B cell (primary cell): ENCODE measurements around the gene CACNA1D. TPM values are rescaled to one million over a fixed set of nuclear protein-coding genes. Genes with fewer than 3 reads are reported as not detected.

Experiments
- ATAC-seq: fragments of 200-7000 bp; cut with Tn5 transposase; one replicate; pipeline ENCODE4 v1.10.0; 2021; ENCODE audit warnings: low read depth, mild to moderate bottlenecking, moderate number of reproducible peaks, moderate library complexity
- CTCF ChIA-PET: fragments of 350-600 bp; sonication (Branson Sonifier 250); formaldehyde crosslinking; loops from one replicate; lab custom pipeline; 2021; ENCODE audit warnings: antibody characterized with exemption, inconsistent platforms; lab: Charles Lee
- POLR2A ChIA-PET: fragments of 350-600 bp; sonication (Branson Sonifier 250); formaldehyde crosslinking; loops from one replicate; lab custom pipeline; 2021; ENCODE audit warnings: antibody characterized with exemption; lab: Charles Lee
- DNase-seq: peaks from one replicate; pipeline ENCODE4 v3.0.0; 2013
- H2AFZ ChIP-seq: 2 replicates; pipeline ENCODE4 v1.6.1; 2012; ENCODE audit warnings: mild to moderate bottlenecking, low read depth, low read length; ENCODE audit not compliant: insufficient read depth, poor library complexity, severe bottlenecking
- H3K27ac ChIP-seq, 2 donors: 1 replicate in 1 of 2; 2 replicates in 1 of 2; pipeline ENCODE4 v1.5.1; 2012 to 2013; ENCODE audit warnings: low read length in 2 of 2, mild to moderate bottlenecking in 2 of 2, moderate library complexity in 1 of 2
- H3K27me3 ChIP-seq, 4 experiments: fragments of 200-600 bp in 1 of 4; sonication (generic) in 1 of 4; replicated peaks in 1 of 4; 1 replicate in 2 of 4; 2 replicates in 2 of 4; pipeline versions ENCODE4 v1.6.1 to v1.7.0; 2013 to 2016; ENCODE audit warnings: low read length in 3 of 4, mild to moderate bottlenecking in 2 of 4, mixed read lengths in 1 of 4, moderate library complexity in 1 of 4; ENCODE audit not compliant: insufficient read depth in 4 of 4, control insufficient read depth in 3 of 4; ENCODE audit errors: control extremely low read depth in 1 of 4
- H3K36me3 ChIP-seq, 2 experiments: replicated peaks in 1 of 2; 1 replicate in 1 of 2; 2 replicates in 1 of 2; pipeline versions ENCODE4 v1.6.1 to v1.7.1; 2013; ENCODE audit warnings: low read length in 1 of 2; ENCODE audit not compliant: insufficient read depth in 2 of 2, control insufficient read depth in 1 of 2; ENCODE audit errors: control extremely low read depth in 1 of 2, extremely low read depth in 1 of 2
- H3K4me1 ChIP-seq, 2 donors: fragments of 200-600 bp in 1 of 2; sonication (generic) in 1 of 2; 1 replicate in 1 of 2; 2 replicates in 1 of 2; pipeline versions ENCODE4 v1.5.1 to v1.6.1; 2013 to 2017; ENCODE audit warnings: low read length in 2 of 2; ENCODE audit not compliant: control insufficient read depth in 2 of 2, insufficient read depth in 2 of 2
- H3K4me2 ChIP-seq: replicated peaks from 2 replicates; pipeline ENCODE3; 2012; ENCODE audit warnings: mild to moderate bottlenecking, low read depth, low read length; ENCODE audit not compliant: poor library complexity, severe bottlenecking
- H3K4me3 ChIP-seq, 5 experiments: fragments of 200-600 bp in 1 of 5; sonication (generic) in 1 of 5; 1 replicate in 3 of 5; 2 replicates in 2 of 5; pipeline versions ENCODE4 v1.5.1 to v1.7.0; 2011 to 2016; ENCODE audit warnings: low read length in 4 of 5, mild to moderate bottlenecking in 4 of 5, low read depth in 2 of 5, control low read depth in 1 of 5, moderate library complexity in 1 of 5; ENCODE audit not compliant: insufficient read depth in 1 of 5; ENCODE audit errors: control extremely low read depth in 1 of 5, extremely low read depth in 1 of 5
- H3K79me2 ChIP-seq: fragments of 200-600 bp; sonication (generic); one replicate; pipeline ENCODE4 v1.6.0; 2016; ENCODE audit warnings: low read length; ENCODE audit not compliant: control insufficient read depth, insufficient read depth
- H3K9ac ChIP-seq: fragments of 200-600 bp; sonication (generic); 2 replicates; pipeline ENCODE4 v1.6.1; 2017; ENCODE audit warnings: mild to moderate bottlenecking, low read length, moderate library complexity
- H3K9me3 ChIP-seq, 3 donors: one replicate each; pipeline versions ENCODE4 v1.6.1 to v1.7.1; 2013; ENCODE audit warnings: low read length in 2 of 3; ENCODE audit not compliant: control insufficient read depth in 2 of 3, insufficient read depth in 1 of 3; ENCODE audit errors: control extremely low read depth in 1 of 3
- H4K20me1 ChIP-seq: 2 replicates; pipeline ENCODE4 v1.6.0; 2012; ENCODE audit warnings: mild to moderate bottlenecking, low read length; ENCODE audit not compliant: insufficient read depth, control insufficient read depth, poor library complexity, severe bottlenecking
- H3K27ac Mint-ChIP-seq: one replicate; pipeline ENCODE4 v1.8.0; 2021; ENCODE audit warnings: mixed read lengths
- H3K27me3 Mint-ChIP-seq: one replicate; pipeline ENCODE4 v1.8.0; 2021; ENCODE audit warnings: mixed read lengths
- H3K4me1 Mint-ChIP-seq: one replicate; pipeline ENCODE4 v1.8.0; 2021; ENCODE audit warnings: mixed read lengths
- H3K4me3 Mint-ChIP-seq: one replicate; pipeline ENCODE4 v1.8.0; 2021; ENCODE audit warnings: mixed read lengths
- H3K9me3 Mint-ChIP-seq: one replicate; pipeline ENCODE4 v1.8.0; 2022; ENCODE audit warnings: mixed read lengths; ENCODE audit not compliant: insufficient read depth
- CTCF ChIP-seq: fragments of 200-600 bp; IDR thresholded peaks from one replicate; pipeline ENCODE4 v1.8.0; 2022; ENCODE audit warnings: antibody characterized with exemption, mild to moderate bottlenecking
- EZH2 ChIP-seq: IDR thresholded peaks from 2 replicates; pipeline ENCODE4 v1.6.1; 2012; ENCODE audit warnings: borderline replicate concordance, low read depth, mild to moderate bottlenecking, moderate library complexity, low read length; ENCODE audit not compliant: insufficient read depth, poor library complexity, severe bottlenecking
- WGBS: methylation state at CpG from one replicate; pipeline ENCODE4 v1.1.5; 2013; ENCODE audit warnings: missing lambda C conversion rate; ENCODE audit not compliant: insufficient coverage; 5-methylcytosine and 5-hydroxymethylcytosine counted together
- intact Hi-C: fragments of 100-400 bp; cut with micrococcal nuclease; formaldehyde crosslinking; loops from one replicate; pipeline ENCODE4 v1.10.0; 2022
- polyA plus RNA-seq: library from polyadenylated mRNA; depleted of rRNA; stranded (reverse); fragments of >200 nt; gene quantifications from 2 replicates; pipeline ENCODE4 v1.2.3, GENCODE V29; 2012
- total RNA-seq, 2 donors: library from RNA; stranded (reverse); fragments of 120-200 nt in 1 of 2; gene quantifications; 1 replicate in 1 of 2; 2 replicates in 1 of 2; pipeline versions ENCODE4 v1.2.3 to v1.2.4, GENCODE V29; 2013 to 2022

Gene CACNA1D
- total and polyA plus RNA-seq, 2 donors (not counting 1 experiment from before 2014, with no cell fraction given), result 0.06 to 0.07 TPM

GRCh38 chr3:53547327-53547726 is 52.9 kb downstream of the CACNA1D start:
- 90% methylated on average over 6 of the region's 8 CpGs for WGBS

GRCh38 chr3:53550005-53550620 is 55.7 kb downstream of the CACNA1D start:
- Mint-ChIP-seq H3K4me1 (peaks cover 7% of the 10 kb centered on the region), H3K4me3 (no peak overlapping the region), H3K27me3 (no peaks in the 10 kb centered on the region), H3K27ac (no peak overlapping the region), H3K9me3 (no peaks in the 10 kb centered on the region)
- Histone ChIP-seq H3K4me3 (no peak overlapping the region), H3K36me3 (no peaks in the 10 kb centered on the region), H3K27me3 (no peaks in the 10 kb centered on the region), H4K20me1 (no peaks in the 10 kb centered on the region), H2AFZ (no peak overlapping the region), H3K4me1 (peaks cover 0 to 5% of the 10 kb centered on the region in 2 donors), H3K9me3 (no peaks in the 10 kb centered on the region), H3K4me2 (no peak overlapping the region), H3K79me2 (no peaks in the 10 kb centered on the region), H3K9ac (no peak overlapping the region), H3K27ac (no peak overlapping the region)
- ATAC-seq, result no peak
- TF ChIP-seq CTCF, result no peak
- POLR2A ChIA-PET, result no interaction called here
- 91% methylated on average over 7 of the region's 8 CpGs for WGBS
- DNase-seq, result no peak
- intact Hi-C loops, result no loop called here
- CTCF ChIA-PET, result no interaction called here

More at GRCh38 chr3:53547327-53547726, 52.9 kb downstream of the CACNA1D start:
- Mint-ChIP-seq H3K27ac (no peak overlapping the region), H3K4me1 (no peaks in the 10 kb centered on the region), H3K4me3 (no peak overlapping the region), H3K9me3 (no peaks in the 10 kb centered on the region), H3K27me3 (no peaks in the 10 kb centered on the region)
- no peaks in the 10 kb centered on the region for H4K20me1 ChIP-seq
- H3K4me1 ChIP-seq, result no peaks in the 10 kb centered on the region
- ChIA-PET POLR2A (no interaction called here), CTCF (no interaction called here)
- H3K27me3 ChIP-seq, result no peaks in the 10 kb centered on the region
- H3K36me3 ChIP-seq, result no peaks in the 10 kb centered on the region
- H3K9ac ChIP-seq, result no peak overlapping the region
- no peak overlapping the region for H2AFZ ChIP-seq
- no peak for TF ChIP-seq CTCF
- no peak for TF ChIP-seq EZH2
- no peak overlapping the region for H3K4me3 ChIP-seq
- H3K4me2 ChIP-seq, result no peak overlapping the region
- H3K9me3 ChIP-seq, result no peaks in the 10 kb centered on the region
- no peak for ATAC-seq
- no peaks in the 10 kb centered on the region for H3K79me2 ChIP-seq
- intact Hi-C loops, result no loop called here
- no peak for DNase-seq
- H3K27ac ChIP-seq, result no peak overlapping the region
